ENCODE measurements around the gene SELENON.

SELENON gene, protein sequence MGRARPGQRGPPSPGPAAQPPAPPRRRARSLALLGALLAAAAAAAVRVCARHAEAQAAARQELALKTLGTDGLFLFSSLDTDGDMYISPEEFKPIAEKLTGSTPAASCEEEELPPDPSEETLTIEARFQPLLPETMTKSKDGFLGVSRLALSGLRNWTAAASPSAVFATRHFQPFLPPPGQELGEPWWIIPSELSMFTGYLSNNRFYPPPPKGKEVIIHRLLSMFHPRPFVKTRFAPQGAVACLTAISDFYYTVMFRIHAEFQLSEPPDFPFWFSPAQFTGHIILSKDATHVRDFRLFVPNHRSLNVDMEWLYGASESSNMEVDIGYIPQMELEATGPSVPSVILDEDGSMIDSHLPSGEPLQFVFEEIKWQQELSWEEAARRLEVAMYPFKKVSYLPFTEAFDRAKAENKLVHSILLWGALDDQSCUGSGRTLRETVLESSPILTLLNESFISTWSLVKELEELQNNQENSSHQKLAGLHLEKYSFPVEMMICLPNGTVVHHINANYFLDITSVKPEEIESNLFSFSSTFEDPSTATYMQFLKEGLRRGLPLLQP

DNA sequence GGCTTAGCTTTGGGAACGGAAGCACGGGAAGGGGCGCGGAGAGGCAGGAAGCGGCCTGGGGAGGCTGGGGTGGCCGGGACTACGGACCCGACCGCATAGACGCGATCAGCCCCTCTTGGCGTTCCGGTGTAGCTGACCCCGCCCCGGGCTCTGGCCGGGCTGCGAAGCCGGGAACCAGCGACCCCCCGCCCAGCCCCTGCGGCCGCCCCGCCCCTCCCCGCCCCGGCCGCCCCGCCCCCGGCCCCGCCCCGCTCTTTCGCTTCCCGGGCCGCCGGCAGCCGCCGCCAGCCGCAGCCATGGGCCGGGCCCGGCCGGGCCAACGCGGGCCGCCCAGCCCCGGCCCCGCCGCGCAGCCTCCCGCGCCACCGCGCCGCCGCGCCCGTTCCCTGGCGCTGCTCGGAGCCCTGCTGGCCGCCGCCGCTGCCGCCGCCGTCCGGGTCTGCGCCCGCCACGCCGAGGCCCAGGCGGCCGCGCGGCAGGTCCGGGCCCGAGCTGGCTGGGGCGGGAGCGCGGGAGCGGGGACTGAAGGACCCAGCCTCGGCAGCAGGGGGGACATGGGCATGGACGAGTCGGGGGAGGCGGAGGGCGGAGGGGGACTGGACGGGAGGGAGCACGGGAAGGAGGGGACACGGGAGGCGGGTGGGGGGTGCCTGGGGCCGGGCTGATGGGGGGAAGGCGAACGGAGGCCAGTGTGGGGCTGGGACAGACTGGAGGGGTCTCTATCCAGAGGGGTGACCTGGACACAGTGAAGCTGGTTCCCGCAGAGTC is at the start of gene SELENON:
Gene SELENON (plus strand): TSS at position 259 of the 768 bp plus-strand sequence. CDS start 38 bp downstream, at position 297.
- no peak for DNase-seq (ENCODE audit: low spot score)

DNA sequence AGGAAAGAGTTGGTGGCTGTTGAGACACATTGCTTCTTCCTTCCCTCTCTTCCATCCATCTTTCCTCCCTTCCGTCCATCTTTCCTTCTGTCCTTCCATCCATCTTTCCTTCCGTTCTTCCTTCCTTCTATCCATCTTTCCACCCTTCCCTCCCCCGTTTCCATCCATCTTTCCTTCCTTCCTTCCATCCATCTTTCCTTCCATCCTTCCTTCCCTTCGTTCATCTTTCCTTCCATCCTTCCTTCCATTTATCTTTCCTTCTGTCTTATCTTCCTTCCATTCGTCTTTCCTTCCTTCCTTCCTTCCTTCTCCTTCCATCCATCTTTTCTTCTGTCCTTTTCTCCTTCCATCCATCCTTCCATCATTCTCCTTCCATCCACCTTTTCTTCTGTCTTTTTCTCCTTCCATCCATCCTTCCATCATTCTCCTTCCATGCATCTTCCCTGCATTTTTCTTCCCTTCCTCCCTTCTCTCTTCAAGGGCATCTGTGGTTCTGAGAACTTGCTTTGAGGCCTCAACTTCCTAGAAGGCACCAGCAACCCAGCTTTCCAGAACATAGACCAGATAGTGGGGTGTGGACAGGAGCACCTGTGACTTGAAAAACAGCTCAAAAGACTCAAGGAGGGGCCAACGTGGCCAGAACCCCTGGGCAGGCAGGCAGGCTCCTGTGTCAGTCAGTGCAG is 48.9 kb upstream of the SELENON start:
- no peak for DNase-seq (ENCODE audit: low spot score)

DNA sequence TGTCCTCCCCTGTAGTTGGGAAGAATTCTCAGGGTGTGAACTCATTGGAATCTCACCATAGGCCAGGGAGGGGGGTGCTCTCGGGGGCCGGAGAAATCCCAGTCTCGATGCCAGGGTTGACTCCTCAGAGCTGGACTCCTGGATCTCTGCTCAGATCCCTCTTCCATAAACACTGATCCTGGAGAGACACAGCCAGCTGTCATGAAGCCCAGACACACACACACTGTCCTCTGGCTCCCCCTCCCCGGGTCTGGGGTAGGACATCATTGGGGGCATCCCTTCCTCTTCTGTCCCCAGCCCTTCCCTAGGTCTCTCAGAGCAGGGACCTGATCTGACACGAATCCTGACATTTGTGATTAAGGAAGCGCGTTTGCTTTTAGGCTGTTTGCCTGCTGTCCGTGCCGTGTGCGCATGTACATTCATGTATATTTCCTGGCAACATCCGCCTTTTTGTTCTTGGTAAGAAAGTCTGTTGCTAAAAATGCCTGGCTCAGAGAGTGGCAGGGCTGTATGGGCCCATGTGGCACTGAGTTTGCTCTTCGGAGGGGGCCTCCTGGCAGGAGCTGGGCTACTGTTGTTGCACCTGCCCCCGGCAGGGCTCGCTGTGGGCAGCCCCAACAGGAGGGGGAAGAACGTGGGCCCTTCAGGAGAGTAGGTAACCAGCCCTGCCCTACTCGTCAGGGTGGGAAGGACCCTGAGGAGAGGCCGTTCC is 45.4 kb upstream of the SELENON start:
- DNase-seq (ENCODE audit: low spot score): peak; percentile 41

DNA sequence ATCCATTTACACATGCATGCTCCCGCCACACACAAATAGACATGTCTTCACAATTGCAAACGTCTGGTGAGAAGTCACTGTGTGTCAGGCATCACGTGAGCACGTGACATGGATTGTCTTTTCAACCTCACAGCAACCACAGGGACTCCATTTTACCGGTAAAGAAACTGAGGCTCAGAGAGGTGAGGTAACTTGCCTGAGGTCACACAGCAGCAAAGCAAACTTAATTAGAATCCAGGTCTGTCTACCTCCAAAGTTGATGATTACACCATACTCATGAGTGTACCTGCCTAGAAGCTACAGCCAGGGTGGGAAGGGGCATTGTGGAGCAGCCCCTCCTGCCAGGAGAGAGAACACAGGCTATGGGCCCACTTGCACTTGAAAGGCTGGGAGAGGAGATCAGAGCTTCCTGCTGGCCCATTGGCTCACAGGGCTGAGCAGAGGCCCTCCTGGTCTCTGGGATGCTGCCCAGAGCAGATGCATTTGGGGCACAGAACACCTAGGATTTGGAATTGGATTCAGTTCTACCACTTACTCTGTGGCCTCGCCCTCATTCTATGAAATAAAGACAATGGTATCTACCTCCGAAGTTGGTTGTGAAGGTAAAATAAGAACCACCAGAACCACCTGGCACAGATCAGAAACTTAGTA is 44.4 kb upstream of the SELENON start:
- peak; percentile 64 for DNase-seq (ENCODE audit: low spot score)

DNA sequence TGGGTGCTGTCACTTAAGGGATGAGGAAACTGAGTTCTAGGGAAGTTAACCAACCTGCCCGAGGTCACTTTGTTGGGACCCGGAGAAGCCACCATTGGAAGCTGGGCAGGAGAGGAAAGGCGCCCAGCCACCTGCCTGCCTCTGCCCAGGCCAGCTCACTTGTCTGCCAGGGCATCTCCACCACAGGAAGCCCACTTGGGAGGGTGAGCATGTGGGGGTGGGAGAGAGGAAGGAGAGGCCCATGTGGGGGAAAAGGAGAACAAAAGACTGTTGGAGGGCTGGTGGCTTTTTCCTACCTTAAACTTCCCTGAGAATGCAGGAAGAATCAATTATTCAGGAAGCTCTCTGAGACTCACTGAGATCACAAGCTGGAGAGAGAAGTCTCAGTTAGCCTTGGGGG is 43.8 kb upstream of the SELENON start:
- DNase-seq (ENCODE audit: low spot score): no peak

DNA sequence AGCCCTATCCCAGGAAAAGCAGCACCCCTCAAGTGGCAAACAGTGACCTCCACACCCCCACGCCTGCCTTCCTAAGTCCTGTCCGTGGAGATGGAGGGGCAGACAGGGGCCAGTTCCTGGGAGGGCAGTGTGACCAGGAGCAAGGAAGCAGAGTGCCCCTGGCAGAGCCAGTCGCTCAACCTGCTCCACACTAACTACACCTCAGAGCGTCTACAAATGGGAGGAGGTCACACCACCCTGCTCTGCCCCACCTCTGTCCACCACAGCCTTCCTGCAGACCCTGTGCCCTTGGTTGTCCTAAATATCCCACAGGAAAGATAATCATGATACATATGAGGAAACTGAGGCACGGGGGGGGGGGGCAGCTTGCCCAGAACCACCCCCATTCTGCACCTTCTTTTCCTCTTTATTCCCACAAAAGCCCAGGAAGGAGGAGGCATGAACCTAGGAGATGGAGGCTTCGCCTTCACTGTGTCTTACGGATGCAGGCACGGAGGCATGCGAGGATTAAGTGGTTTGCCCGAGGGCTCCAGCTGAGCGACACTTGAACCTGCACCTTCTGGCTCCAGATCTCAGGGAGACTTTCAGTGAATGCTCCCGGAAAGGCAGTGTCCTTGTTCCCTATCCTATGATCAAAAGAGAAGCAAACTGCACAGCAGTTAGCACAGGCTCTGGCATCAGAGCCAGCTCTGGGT is 42.7 kb upstream of the SELENON start:
- DNase-seq (ENCODE audit: low spot score): no peak

DNA sequence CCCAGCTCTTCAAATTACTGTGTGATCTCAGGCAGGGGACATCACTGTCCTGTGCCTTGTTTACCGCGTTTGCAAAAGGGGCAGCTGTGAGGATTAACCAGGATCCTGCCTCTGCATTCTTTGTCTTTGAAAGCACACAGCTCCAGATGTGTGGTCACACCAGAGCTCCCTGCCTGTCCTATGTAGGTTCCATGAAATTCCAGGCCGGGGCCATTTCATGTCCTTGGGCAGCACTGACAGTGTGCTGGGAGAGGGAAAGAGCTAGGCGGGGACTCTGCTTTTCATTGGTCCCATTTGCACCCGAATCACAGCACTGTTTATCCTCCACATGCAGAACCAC is 42.2 kb upstream of the SELENON start:
- no peak for DNase-seq (ENCODE audit: low spot score)

DNA sequence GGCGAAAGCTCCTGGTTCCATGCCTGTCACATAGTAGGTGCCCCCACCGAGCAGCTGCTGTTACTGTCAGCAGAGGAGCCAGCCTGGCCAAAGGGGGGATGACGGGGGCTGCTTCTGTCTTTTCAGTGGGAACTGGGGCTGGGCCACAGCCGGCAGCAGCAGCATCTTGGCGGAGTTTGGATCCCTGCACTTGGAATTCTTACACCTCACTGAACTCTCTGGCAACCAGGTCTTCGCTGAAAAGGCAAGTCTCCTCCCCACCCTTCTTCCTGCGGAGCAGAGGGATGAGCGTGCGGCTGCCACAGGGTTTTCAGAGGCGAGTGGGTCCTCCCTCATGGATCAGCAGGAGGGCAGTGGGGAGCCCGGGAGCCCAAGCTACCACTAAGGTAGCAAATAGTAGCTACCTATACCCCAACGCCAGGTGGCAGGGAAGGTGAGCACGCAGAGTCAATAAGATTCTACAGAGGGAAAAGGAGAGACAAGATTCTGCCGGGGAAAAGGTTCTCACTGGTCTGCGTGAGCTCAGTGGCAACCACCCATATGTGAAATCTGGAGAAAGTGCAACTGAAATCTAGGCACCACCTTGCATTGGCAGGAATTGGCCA is 41.4 kb upstream of the SELENON start:
- peak; percentile 65 for DNase-seq (ENCODE audit: low spot score)

DNA sequence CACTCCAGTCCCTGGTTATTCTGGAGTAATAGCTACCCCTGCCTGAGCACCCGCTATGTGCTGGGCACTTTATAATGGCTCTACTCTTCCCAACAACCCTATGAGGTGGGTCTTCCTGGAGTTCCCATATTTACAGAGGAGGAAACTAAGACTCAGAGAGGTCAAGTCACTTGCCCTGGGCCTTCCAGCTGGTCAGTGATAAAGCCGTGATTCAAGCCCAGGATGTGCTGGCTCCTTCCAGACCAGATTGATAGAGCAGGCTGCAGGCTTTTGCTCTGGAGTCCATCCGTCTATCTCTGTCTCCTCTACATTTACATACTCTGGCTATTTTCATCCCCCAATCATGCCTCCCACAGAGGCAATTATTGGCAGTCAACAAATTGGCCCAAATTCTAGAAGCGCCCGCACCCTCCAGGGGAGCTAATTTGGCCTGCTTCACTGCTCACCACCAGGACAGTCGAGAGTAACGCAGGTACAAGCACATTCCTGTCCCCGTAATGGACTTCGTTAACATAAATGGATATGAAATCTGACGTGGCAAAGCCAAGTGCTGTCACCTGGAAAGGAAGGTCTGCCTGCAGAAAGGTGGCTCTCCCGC is 39.8 kb upstream of the SELENON start:
- DNase-seq (ENCODE audit: low spot score): peak; percentile 57

DNA sequence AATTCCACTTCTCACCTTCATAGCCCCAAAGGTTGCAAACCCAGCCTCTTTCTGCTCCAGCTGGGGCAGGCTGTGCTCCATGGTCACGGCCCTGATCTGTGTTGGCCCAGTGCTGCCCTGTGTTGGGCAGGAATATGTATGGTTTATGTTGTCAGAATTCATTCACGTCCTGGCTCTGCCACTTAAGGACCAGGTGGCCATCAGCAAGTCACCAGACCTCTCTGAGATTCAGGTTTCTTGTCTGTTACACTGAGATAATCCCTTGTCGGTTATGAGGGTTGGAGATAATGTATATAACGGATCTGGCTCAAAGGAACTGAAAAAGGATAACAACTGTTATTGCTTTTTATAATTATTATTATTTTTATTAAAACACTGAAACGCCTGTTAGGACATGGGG is 39.1 kb upstream of the SELENON start:
- DNase-seq (ENCODE audit: low spot score): peak; percentile 49

DNA sequence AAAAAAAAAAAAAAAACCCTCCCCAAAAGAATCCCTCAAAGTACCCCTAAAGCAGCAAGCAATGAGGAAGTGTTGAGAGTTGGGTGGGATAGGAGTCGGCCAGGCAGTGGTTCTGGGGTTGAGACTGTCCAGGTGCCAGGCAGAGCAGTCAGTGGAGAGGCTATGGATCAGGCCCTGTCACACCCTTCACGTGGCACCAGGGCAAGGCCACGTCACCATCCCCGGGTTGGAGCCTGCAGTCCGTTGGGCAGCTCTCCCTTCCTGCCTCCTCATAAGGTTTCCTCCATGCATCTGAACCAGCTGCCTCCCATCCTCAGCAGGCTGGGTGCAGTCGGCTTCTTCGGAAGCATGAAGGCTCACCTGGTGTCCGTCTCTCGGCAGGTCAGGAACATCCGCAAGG is 36.5 kb upstream of the SELENON start:
- DNase-seq (ENCODE audit: low spot score): no peak

DNA sequence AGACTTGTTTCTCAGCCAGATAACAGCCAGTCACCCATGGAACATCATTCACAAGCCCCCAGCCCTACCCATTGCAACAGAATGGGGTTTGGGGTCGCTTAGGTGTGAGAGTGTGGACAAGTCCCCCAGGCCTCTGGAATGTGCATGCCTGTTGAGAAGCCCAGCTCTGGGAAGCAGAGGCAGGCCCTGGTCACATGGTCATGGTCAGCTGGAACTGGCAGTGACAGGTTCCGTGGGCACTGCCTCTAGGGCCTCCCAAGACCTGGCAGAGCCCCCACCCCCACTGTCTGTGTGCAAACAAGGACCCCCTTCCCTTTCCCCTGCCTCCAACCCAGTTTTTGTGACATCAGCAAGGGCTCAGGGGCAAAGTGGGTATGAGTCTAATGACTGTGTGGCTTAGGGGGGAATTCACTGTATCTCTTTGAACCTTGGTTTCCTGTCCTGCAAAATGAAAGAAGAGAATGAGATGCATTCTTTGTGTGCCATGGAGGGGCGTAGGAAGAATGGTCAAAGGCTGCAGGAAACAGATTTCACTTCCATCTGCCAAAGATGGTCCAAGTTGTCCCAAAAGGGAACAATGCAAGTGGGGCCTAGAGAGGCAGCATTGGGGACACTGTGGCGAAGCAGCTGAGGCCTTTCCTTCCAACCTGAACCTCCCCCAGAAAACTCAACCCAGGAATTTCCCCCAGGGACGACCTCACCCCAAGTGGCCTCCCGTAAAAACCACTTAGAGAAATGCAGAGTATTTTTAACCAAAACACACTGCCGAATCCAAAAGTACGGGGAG is 34.7 kb upstream of the SELENON start:
- no peak for DNase-seq (ENCODE audit: low spot score)

DNA sequence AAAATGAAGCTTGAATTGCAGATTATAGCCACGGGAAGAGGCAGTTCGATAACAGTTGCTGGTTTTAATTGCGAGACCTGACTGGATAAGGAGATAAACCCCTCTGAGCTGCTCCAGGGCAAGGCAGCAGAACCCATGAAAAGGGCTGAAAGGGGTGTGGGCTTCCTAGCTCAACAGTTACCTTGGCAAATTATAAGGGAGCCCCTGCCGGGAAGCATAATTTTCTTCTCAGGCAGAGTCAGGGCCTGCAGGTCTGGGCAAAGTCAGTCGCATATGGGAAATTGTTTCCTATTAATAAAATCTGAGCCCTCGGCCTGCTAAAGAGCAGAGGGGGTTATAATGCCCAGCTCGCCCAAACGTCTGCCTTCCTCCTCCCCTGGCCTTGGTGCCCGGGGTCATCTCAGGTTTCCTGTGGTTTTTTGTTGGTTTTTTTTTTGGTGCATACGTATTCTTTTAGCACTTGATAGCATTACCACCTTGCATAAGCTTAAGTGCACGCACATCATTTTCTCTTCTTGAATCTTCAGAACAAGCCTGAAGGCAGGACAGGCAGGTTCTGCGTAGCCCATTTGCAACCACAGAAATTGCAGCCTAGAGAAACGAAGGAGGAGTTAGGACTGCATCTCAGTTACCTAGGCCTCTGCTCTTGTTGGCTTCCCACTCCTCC is 33.9 kb upstream of the SELENON start:
- no peak for DNase-seq (ENCODE audit: low spot score)

DNA sequence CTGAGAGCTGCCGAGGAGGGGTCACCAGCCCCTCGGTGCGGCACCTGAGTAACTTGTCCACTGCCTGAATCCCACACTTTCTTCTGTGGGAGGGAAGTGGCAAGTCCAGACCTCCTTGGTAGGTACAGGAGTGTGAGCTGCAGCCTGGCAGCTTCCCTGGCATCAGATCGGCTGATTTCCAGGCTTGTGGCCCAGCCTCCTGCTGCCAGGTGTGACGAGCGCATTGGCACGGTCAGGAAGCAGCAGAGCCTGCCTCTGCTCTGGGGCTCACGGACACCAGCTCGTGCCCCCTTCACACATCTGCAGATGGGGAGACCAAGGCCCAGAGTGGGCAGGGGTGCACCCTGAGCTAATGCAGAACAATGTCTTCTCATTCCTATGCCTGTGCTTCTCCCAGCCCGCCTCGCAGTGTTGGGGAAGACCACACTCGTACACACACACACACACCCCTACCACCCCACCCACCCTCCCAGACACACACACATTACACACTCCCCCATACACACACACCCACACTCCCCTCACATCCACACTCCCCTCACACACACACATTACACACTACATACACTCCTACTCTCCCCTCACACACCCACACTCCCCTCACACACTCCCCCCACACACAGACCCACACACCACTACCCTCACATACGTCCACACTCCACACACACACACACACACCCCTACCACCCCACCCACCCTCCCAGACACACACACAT is 33.1 kb upstream of the SELENON start:
- peak; percentile 75 for DNase-seq (ENCODE audit: low spot score)

DNA sequence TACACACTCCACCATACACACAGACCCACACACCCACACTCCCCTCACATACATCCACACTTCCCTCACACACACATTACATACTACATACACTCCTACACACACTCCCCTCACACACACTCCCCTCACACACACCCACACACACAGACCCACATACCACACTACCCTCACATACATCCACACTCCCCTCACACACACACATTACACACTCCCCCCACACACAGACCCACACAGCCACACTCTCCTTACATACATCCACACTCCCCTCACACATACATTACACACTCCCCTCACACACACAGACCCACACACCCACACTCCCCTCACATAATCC is 32.6 kb upstream of the SELENON start:
- DNase-seq (ENCODE audit: low spot score): no peak

DNA sequence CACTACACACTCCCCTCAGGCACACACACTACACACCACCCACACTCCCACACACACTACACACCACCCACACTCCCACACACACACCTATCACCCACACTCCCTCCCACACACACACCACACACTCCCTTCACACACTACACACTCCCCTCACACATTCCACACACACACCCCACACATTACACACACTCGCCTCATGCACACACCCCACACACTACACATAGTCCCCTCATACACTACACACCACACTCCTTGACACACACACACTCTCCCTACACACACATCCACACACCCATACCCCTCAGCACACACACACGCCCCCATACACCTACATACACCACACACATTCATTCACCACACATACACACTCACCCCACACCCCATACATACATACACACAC is 31.0 kb upstream of the SELENON start:
- no peak for DNase-seq (ENCODE audit: low spot score)

DNA sequence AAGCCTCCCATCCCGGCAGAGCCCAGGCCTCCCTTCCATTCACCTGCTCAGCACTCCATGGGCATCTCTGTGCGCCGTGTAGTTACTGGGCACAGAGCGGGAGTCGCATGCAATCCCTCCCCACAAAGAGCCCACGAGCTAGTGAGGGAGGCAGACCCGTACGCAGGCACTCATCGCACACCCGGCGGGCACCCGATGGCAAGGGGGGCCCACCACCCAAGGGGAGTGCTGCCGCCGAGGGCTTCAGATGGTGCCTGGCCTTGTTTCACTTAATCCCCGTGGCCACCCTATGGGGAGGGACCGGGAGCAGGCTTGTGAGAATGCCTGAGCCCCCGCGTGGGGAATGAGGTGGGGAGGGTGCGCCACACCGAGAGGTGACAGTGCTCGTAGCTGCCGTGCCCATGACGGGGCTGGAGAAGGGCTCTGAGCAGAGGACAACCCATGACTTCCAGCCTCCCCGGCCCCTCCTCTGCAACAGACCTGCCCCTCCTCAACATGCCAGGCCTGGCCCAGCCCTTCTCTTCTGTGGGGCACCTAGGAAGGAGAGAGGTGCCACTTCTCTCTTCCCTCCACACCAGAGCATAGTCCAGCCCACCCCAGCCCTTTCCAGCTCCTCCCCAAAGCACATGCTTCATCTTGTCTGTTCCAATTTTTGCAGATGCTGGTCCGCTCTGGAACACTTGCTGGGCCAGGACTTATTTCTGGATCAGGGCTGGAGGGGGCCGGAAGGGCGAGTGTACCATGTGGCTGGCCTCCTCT is 30.2 kb upstream of the SELENON start:
- DNase-seq (ENCODE audit: low spot score): no peak
